IMR-90 (cell line): Measurements from ENCODE around the gene WASF1.

Source experiments
- CEBPB ChIP-seq: IDR thresholded peaks from 2 replicates; pipeline ENCODE4 v1.6.1; 2012; ENCODE audit warnings: low read depth, low read length, improper control_type of control experiment
- CTCF ChIP-seq: conservative IDR thresholded peaks from 2 replicates; pipeline ENCODE4 v1.5.1; 2012; ENCODE audit warnings: mild to moderate bottlenecking, low read depth, low read length, improper control_type of control experiment
- MAZ ChIP-seq: IDR thresholded peaks from 2 replicates; pipeline ENCODE4 v1.6.1; 2012; ENCODE audit warnings: low read depth, mild to moderate bottlenecking, low read length, improper control_type of control experiment, moderate library complexity, borderline replicate concordance
- POLR2A ChIP-seq: IDR thresholded peaks from 2 replicates; pipeline ENCODE4 v1.6.1; 2012; ENCODE audit warnings: mild to moderate bottlenecking, low read depth, low read length
- RCOR1 ChIP-seq: IDR thresholded peaks from 2 replicates; pipeline ENCODE4 v1.6.1; 2012; ENCODE audit warnings: mild to moderate bottlenecking, low read length, improper control_type of control experiment; ENCODE audit not compliant: insufficient replicate concordance
- RFX5 ChIP-seq: IDR thresholded peaks from 2 replicates; pipeline ENCODE4 v1.8.0; 2012; ENCODE audit warnings: low read depth, mild to moderate bottlenecking, low read length, moderate library complexity

DNA sequence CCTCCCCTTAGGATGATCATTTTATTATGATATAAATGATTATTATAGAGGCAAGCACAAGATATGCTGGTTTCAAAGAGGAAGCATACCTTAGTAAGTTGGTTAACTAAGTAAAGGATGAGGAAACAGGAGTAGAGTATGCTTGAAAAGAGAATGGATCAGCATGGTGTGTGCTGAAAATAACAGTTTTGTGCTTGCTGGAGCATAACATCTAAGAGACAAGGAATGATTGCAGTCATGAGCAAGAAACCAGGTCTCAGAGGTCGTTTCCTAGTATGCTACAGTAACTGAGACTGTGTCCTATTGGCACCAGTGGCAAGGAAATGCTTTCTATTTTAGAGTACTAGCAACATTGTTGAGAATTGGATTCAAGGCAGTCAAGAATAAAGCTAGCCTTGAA lies 34.9 kb upstream of the WASF1 start:
- TF ChIP-seq CTCF (no peak), POLR2A (no peak), RCOR1 (no peak), CEBPB (no peak), MAZ (no peak), RFX5 (no peak)
